Central memory CD8-positive, alpha-beta T cell (primary cell): ENCODE data around the gene PNPLA7.
"Not testable (repeated sequence)": the region's sequence is repeated elsewhere in the genome, so short reads cannot be mapped to it uniquely, and the experiment has no call there.

Experiments used
- ATAC-seq: fragments of 150-1000 bp; cut with Tn5 transposase; replicated peaks from 2 replicates; pipeline ENCODE4 v1.10.0; 2022; ENCODE audit warnings: mild to moderate bottlenecking, moderate FRiP score, moderate number of reproducible peaks; ENCODE audit not compliant: poor library complexity, severe bottlenecking; ENCODE audit errors: extremely low read depth
- DNase-seq, 2 donors: peaks; one replicate each; pipeline ENCODE4 v3.0.0; 2021; ENCODE audit warnings: low spot score in 2 of 2
- H3K27ac Mint-ChIP-seq: one replicate; pipeline ENCODE4 v1.8.0; 2022; ENCODE audit warnings: low read depth, mild to moderate bottlenecking, moderate library complexity, mixed read lengths
- H3K27me3 Mint-ChIP-seq: one replicate; pipeline ENCODE4 v1.8.0; 2022; ENCODE audit warnings: mixed read lengths
- H3K36me3 Mint-ChIP-seq: one replicate; pipeline ENCODE4 v1.8.0; 2022; ENCODE audit warnings: mild to moderate bottlenecking, moderate library complexity, mixed read lengths; ENCODE audit not compliant: insufficient read depth
- H3K4me1 Mint-ChIP-seq: one replicate; pipeline ENCODE4 v1.8.0; 2022; ENCODE audit warnings: mixed read lengths
- H3K4me3 Mint-ChIP-seq: one replicate; pipeline ENCODE4 v1.8.0; 2022; ENCODE audit warnings: mild to moderate bottlenecking, moderate library complexity, mixed read lengths
- H3K9me3 Mint-ChIP-seq: one replicate; pipeline ENCODE4 v1.8.0; 2022; ENCODE audit warnings: mixed read lengths

The PNPLA7 gene

DNA sequence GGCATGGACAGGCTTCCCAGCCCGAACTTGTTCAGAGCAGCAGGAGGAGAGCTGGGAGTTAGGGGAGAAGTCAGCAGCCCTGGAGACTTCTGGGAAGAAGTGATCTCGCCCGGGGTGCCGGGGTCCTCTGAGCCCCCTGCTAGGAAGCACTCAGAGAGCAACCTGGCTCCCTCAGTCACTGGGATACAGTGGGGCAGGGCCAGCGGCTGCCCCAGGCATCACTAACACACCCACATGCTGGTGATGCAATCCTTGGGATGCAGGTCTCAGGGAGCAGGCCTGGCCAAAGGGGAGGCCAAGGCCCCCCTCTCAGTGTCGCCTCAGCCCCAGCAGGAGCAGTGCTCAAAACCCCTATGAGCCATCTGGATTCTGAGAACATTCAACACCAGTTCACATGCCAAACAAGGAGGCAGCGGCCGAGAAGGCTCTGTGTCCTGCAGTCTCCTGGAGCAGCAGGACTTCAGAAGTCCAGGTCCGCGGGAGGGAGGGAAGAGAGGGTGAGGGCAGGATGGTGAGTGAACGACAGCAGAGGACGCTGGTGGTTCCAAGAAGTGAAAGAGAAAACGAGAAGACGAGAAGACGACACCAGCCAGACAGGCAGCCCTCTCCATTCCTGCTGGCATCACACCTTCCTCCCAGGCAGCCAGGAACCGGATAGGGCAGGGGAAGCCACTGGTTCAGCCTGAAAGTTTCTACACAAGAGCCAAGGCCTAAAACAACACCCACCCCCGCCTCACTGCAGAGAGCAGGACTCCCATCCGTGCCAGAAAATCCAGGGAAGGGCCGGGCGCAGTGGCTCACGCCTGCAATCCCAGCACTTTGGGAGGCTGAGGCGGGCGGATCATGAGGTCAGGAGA, 2.3 kb downstream of the PNPLA7 start:
- peaks cover 12% of the 10 kb centered on the region for H3K4me1 Mint-ChIP-seq
- DNase-seq: no peak
- H3K27ac Mint-ChIP-seq: no peak overlapping the region
- no peaks in the 10 kb centered on the region for H3K27me3 Mint-ChIP-seq
- ATAC-seq: no peak
- no peak overlapping the region for H3K4me3 Mint-ChIP-seq
- peaks cover 9% of the 10 kb centered on the region for H3K36me3 Mint-ChIP-seq
- no peaks in the 10 kb centered on the region for H3K9me3 Mint-ChIP-seq

- no peaks in the 10 kb centered on the region for H3K27me3 Mint-ChIP-seq
- H3K9me3 Mint-ChIP-seq: no peaks in the 10 kb centered on the region
- no peak overlapping the region for H3K27ac Mint-ChIP-seq
- peaks cover 2% of the 10 kb centered on the region for H3K4me1 Mint-ChIP-seq
- H3K36me3 Mint-ChIP-seq: peaks cover 5% of the 10 kb centered on the region
- no peak overlapping the region for H3K4me3 Mint-ChIP-seq
- ATAC-seq (no peak), DNase-seq (no peak)
Measured at GRCh38 chr9:137545123-137545522, 5.1 kb downstream of the PNPLA7 start.

DNA sequence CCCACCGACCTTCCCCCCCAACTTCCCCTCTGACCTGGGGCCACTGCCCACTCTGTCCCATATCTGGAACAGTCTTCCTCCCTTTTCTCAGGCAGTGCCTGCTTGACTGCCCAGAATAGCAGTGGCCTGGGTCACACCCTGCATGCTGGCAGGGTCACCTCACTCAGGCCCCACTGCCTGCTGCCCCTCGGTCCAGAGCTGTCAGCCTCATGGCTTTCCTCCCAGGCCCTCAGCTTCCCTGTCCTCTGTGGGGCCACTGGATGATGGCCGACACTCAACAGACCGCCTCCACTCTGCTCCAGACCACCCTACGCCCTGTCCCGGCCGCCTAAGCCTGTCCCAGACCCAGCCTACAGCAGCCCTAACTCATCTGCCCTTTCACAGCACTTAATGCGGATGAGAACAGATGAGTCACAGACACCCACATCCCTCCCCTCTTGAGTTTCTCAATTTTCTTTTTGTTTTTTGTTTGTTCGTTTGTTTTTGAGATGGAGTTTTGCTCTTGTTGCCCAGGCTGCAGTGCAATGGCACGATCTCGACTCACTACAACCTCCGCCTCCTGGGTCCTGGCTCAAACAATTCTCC, 5.9 kb downstream of the PNPLA7 start:
- no peak overlapping the region for H3K4me3 Mint-ChIP-seq
- H3K27me3 Mint-ChIP-seq: no peaks in the 10 kb centered on the region
- H3K9me3 Mint-ChIP-seq: no peaks in the 10 kb centered on the region
- ATAC-seq (no peak), DNase-seq (no peak)
- peak overlapping the region; percentile 23 for H3K27ac Mint-ChIP-seq
- H3K4me1 Mint-ChIP-seq: no peaks in the 10 kb centered on the region
- H3K36me3 Mint-ChIP-seq: peaks cover 7% of the 10 kb centered on the region

- H3K27ac Mint-ChIP-seq: no peak overlapping the region
- H3K4me1 Mint-ChIP-seq: no peaks in the 10 kb centered on the region
- ATAC-seq (no peak), DNase-seq (no peak)
- no peaks in the 10 kb centered on the region for H3K27me3 Mint-ChIP-seq
- peaks cover 7% of the 10 kb centered on the region for H3K36me3 Mint-ChIP-seq
- H3K4me3 Mint-ChIP-seq: no peak overlapping the region
- no peaks in the 10 kb centered on the region for H3K9me3 Mint-ChIP-seq
Measured at GRCh38 chr9:137543237-137543963, 6.8 kb downstream of the PNPLA7 start.

DNA sequence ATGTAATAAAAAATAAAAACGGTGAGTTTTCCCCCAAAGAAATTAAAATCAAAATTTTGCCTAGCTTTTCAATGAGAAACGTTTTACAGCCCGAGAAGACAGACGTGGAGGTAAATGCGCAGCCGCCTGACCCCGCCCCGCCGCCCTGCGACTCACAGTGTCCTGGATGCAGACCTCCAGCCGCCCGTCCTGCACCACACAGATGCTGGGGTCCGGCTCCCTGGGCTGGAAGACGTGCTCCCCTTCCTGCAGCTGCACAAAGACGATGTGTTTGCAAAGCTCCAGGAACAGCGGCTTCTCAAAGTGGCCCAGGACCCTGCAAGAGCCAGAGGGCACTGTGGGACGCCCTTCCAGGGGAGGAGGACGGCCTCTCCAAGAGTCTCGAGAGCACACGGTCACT, 7.7 kb downstream of the PNPLA7 start:
- Mint-ChIP-seq H3K9me3 (no peaks in the 10 kb centered on the region), H3K4me1 (peaks cover 3% of the 10 kb centered on the region), H3K36me3 (peaks cover 7% of the 10 kb centered on the region), H3K4me3 (no peak overlapping the region), H3K27ac (no peak overlapping the region), H3K27me3 (no peaks in the 10 kb centered on the region)
- DNase-seq (no peak), ATAC-seq (no peak)

- peaks cover 7% of the 10 kb centered on the region for H3K36me3 Mint-ChIP-seq
- H3K27ac Mint-ChIP-seq: no peak overlapping the region
- no peaks in the 10 kb centered on the region for H3K9me3 Mint-ChIP-seq
- H3K27me3 Mint-ChIP-seq: no peaks in the 10 kb centered on the region
- DNase-seq (no peak), ATAC-seq (no peak)
- H3K4me1 Mint-ChIP-seq: peaks cover 19% of the 10 kb centered on the region
- no peak overlapping the region for H3K4me3 Mint-ChIP-seq
Measured at GRCh38 chr9:137540536-137540935, 9.7 kb downstream of the PNPLA7 start.

GRCh38 chr9:137538058-137538457, 12.1 kb downstream of the PNPLA7 start:
- Mint-ChIP-seq H3K27me3 (no peaks in the 10 kb centered on the region), H3K36me3 (peaks cover 10% of the 10 kb centered on the region), H3K9me3 (no peaks in the 10 kb centered on the region), H3K4me3 (no peak overlapping the region), H3K4me1 (peaks cover 30% of the 10 kb centered on the region), H3K27ac (no peak overlapping the region)
- DNase-seq: no peak
- ATAC-seq: no peak

- not testable (repeated sequence) for H3K27me3 Mint-ChIP-seq, H3K9me3 Mint-ChIP-seq, DNase-seq, H3K4me3 Mint-ChIP-seq, H3K36me3 Mint-ChIP-seq
- peak overlapping the region; percentile 20 for H3K27ac Mint-ChIP-seq
- peaks cover 30% of the 10 kb centered on the region for H3K4me1 Mint-ChIP-seq
- ATAC-seq: peak; percentile 28
Measured at GRCh38 chr9:137536594-137537131, 13.5 kb downstream of the PNPLA7 start.

GRCh38 chr9:137535120-137535428, 15.1 kb downstream of the PNPLA7 start:
- DNase-seq (no peak), ATAC-seq (no peak)
- Mint-ChIP-seq H3K27me3 (no peaks in the 10 kb centered on the region), H3K4me1 (peaks cover 30% of the 10 kb centered on the region), H3K9me3 (no peaks in the 10 kb centered on the region), H3K27ac (peak overlapping the region; percentile 79), H3K4me3 (no peak overlapping the region), H3K36me3 (peaks cover 8% of the 10 kb centered on the region)

DNA sequence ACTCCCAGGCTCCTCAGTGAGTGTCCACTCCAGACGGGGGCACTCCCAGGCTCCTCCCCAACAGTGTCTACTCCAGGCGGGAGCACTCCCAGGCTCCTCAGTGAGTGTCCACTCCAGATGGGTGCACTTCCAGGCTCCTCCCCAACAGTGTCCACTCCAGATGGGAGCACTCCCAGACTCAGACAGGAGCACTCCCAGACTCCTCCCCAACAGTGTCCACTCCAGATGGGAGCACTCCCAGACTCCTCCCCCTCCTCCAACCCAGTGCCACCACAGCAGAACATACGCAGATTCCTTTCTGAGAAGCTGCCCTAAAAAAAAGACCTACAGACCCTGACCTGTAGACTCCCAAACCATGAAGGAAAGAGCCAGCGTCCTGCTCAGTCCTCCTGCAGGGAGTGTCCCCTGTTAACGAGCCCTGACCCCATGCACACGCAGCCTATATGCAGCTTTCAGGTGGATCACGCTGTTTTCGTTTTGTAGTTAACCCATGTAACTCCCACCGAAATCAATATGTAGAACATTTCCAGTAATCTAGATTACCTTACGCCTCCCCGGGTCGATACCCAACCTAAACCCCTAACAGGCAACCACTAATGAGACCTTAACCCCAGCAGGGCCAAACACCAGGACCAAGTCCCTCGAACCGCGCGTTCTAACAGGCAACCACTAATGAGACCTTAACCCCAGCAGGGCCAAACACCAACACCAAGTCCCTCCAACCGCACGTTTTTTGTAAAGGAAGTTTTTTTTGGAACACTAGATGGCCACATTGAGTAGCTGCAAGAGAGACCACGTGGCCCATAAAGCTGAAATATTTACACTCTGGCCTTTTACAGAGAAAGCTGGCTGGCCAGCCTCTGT, 15.7 kb downstream of the PNPLA7 start:
- Mint-ChIP-seq H3K9me3 (no peaks in the 10 kb centered on the region), H3K4me3 (no peak overlapping the region), H3K36me3 (peaks cover 5% of the 10 kb centered on the region), H3K4me1 (peaks cover 30% of the 10 kb centered on the region), H3K27me3 (no peaks in the 10 kb centered on the region), H3K27ac (peak overlapping the region; percentile 79)
- DNase-seq (no peak), ATAC-seq (no peak)

DNA sequence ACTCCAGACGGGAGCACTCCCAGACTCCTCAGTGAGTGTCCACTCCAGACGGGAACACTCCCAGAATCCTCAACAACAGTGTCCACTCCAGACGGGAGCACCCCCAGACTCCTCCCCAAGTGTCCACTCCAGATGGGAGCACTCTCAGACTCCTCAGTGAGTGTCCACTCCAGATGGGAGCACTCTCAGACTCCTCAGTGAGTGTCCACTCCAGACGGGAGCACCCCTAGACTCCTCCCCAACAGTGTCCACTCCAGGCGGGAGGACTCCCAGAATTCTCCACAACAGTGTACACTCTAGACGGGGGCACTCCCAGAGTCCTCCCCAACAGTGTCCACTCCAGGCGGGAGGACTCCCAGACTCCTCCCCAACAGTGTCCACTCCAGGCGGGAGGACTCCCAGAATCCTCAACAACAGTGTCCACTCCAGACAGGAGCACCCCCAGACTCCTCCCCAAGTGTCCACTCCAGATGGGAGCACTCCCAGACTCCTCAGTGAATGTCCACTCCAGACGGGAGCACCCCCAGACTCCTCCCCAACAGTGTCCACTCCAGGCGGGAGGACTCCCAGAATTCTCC, 17.2 kb downstream of the PNPLA7 start:
- H3K9me3 Mint-ChIP-seq, DNase-seq, ATAC-seq, H3K36me3 Mint-ChIP-seq, H3K4me3 Mint-ChIP-seq, H3K27ac Mint-ChIP-seq, H3K27me3 Mint-ChIP-seq: not testable (repeated sequence)
- peaks cover 30% of the 10 kb centered on the region for H3K4me1 Mint-ChIP-seq
